Non-pigmented ciliary epithelial cell (primary cell): ENCODE measurements around the gene CMAS.
"Not testable (repeated sequence)": the region's sequence is repeated elsewhere in the genome, so short reads cannot be mapped to it uniquely, and the experiment has no call there.

Experiments
- DNase-seq: peaks from one replicate; pipeline ENCODE4 v3.0.0-alpha.2; 2010; ENCODE audit warnings: low read depth

Gene CMAS

DNA sequence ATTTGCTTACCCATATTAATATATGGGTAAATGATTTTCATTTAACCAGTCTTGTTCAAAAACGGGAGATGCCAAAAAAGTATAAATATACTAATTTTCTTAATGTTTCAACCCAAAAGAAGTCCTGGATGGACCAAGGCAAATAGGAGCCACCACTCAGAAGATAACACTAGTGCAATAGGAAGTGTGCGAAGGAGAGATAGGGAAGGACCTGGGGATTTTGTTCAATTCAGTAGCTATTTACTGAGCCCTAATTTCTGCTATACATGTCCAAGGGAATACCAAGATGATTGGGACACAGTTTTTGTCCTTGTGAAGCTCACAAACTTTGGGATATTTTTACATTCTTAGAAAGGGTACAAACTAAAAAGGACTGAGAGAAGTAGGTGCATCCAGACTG is 1.5 kb downstream of the CMAS start:
- DNase-seq: no peak

- DNase-seq: no peak
Measured at GRCh38 chr12:22048351-22049041, 2.5 kb downstream of the CMAS start.

GRCh38 chr12:22050078-22050477 is 4.1 kb downstream of the CMAS start:
- no peak for DNase-seq

GRCh38 chr12:22051114-22051698 is 5.2 kb downstream of the CMAS start:
- DNase-seq: no peak

- DNase-seq: not testable (repeated sequence)
Measured at GRCh38 chr12:22052994-22053393, 7.0 kb downstream of the CMAS start.

DNA sequence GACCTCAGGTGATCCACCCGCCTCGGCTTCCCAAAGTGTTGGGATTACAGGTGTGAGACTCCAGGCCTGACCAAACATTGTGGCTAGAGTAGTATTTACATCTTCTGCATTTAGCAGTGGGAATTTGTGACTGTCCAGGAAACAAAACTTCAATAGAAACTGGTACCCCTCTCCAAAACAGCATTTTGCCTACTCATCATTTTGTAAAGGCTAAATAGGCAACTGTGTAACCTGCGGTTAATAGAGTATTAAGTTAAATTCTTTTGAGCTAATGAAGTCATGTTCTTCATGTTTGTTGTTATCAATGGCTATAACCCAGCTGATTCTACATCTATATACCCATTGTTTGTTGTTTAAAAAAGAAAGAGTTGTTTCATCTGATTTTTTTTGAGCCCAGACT is 8.1 kb downstream of the CMAS start:
- DNase-seq: no peak

DNA sequence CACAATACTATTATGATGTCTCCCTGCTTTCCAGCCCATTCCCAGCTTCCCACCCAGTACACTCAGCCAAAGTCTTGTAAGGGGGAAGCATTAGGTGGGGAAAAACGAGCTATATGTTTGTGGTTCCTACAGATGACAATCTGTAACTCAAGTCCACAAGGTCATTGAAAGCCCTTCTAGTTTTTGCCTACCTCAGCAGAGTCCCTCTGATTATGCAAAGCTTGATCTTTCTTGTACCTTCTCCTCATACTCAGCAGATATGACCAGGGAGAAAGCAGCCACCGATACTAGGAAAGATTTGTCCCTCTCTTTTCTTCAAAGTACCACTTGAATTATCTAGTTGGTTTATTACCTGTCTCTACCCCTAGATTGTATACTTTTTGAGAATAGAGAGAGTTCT is 10.6 kb downstream of the CMAS start:
- no peak for DNase-seq

DNA sequence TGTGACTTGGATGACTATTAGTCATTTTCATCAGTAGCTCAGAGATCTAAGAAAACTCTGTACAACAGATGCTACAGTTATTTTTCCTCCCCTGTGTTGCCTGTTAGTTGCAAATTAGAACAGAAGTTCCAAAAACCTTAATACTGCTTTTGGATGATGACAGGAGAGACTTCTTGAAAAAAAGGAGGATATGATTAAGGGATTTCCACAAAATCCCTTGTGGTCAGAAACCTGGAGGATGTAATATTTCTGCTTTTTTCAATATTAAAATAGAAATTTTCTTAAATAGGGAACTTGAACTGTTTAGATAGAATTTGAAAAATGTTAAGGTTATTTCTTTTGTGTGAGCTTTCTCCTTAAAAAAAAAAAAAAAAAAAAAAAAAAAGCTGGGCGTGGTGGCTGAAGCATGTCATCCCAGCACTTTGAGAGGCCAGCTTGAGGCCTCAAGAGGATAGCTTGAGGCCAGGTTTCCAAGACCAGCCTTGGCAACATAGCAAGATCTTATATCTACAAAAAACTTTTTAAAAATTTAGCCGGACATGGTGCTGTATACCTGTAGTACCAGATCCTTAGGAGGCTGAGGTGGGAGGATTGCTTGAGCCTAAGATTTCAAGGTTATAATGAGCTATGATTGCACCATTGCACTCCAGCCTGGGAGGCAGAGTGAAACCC is 14.1 kb downstream of the CMAS start:
- no peak for DNase-seq

GRCh38 chr12:22064968-22065367 is 18.9 kb downstream of the CMAS start:
- no peak for DNase-seq

- DNase-seq: no peak
Measured at GRCh38 chr12:22066310-22066709, 20.3 kb downstream of the CMAS start.

DNA sequence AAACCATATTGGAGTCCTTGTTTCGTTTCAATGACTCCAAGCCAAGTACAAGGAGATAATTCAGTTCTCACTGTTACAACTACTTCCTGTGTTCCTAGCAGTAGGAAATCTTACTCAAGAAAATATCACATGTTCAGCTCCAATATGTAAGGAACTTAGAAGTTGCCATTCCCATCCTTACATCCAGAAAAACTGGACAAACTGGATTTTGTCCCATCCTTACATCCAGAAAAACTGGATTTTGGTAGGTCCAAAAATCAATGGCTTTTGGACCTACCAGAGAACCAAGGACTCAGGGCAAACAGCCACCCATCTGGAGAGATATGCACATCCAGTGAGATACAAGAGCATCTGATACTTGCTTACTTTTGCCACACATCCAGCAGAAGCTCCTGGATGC is 23.8 kb downstream of the CMAS start:
- DNase-seq: no peak

- no peak for DNase-seq
Measured at GRCh38 chr12:22082190-22082701, 36.2 kb downstream of the CMAS start.

DNA sequence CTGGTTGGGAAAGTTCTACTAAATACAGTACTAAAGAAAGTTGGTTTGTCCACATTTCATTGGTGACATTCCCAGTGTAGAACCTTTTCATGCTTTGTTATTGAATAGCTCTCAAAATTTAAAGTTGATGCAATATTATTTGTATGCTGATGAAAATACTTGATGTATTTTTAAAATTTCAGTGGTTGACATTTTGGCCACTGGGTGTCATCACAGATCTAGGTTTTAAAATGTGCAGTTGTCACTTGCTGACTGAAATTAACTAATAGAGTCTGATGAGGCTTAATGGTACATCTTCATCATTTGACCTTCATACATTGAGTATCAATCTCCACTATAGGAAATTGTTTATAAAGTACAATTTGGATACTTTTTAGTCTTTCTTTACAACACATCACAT is 37.1 kb downstream of the CMAS start:
- peak; percentile 9 for DNase-seq

DNA sequence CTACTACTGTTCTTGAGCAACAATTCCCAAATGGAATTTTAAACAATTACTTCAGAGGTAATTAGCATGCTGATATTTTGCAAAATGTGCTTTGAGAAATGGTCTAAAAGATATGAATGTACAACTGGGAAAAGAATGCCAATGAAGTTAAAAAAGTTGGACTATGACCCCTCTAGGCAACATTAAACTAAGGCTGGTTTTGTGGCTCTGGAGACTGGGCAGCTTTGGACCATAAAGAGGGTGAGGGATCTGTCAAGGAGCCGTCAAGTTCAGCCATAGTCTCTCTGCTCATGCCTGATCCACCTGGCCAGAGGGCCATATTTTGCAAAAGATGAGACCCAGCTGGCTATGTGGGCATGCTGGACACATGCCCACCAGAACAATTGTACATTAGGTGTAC is 38.8 kb downstream of the CMAS start:
- no peak for DNase-seq

DNA sequence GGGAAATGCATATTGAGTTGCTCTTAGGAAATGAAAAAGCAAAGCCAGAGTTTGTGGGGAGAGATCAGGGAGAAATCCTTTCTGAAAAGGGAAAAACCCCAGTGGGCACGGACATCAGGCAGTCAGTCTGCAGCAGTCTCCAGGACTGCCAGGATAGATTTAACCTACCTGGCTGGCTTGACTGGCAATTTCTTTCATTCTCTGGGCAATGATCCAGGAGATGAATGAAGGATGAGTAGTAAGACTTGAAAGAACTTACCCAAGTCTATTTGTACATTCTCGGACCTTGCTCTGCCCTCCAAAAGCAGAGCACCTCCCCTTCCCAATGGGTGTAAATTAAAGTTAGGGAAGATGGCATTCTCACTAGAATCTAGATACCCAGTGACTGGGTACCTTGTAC is 42.9 kb downstream of the CMAS start:
- no peak for DNase-seq

DNA sequence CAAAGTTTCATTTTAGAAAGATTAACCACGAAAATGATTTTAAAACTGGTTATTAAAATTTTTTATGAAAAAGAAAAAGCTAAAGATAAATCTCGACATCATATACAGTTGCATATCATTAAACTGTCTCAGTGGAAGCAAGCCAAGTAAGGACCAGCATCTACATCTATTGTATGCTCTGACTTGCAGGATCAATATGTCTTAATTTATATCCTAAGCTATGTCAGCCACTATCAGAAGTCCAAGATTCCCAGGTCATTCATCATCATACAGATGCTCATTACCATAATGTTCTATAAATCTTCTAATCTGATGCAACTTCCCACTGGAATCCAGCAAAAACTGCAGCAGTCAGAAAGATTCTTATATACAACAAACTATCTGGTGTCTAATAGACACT is 43.5 kb downstream of the CMAS start:
- no peak for DNase-seq

DNA sequence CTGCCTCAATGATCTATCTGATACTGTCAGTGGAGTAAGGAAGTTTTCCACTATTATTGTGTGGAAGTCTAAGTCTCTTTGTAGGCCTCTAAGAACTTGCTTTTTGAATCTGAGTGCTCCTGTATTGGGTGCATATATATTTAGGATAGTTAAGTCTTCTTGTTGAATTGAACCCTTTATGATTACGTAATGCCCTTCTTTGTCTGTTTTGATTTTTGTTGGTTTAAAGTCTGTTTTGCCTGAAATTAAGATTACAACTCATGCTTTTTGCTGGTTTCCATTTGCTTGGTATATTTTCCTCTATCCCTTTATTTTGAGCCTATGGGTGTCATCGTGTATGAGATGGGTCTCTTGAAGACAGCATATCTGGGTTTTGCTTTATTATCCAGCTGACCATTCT is 53.0 kb downstream of the CMAS start:
- not testable (repeated sequence) for DNase-seq

GRCh38 chr12:22100958-22101748 is 55.1 kb downstream of the CMAS start:
- peak; percentile 50 for DNase-seq

DNA sequence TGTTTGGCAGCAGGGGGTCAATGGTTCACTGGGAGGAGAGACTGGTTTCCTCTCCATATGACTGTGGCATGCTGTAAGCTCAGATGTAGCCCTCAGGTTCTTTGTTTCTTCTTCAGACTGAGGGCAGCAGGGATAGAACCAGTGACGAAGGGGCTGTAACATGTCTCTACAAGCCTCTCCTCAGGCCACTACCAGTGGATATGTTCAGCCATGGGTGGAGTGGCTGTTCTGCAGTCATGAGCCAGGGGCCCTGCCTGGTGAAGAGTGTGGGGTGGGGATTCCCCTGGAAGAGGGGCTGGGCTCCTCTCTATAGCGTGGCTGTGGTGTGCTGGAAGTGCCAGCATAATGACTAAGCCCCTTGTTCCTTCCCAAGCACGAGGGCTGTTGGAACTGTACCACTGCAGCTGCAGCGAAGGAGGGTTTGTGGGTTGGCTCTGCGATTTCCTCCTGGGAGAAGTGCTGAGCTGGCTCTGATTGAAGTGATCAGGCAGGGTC is 55.8 kb downstream of the CMAS start:
- peak; percentile 51 for DNase-seq

DNA sequence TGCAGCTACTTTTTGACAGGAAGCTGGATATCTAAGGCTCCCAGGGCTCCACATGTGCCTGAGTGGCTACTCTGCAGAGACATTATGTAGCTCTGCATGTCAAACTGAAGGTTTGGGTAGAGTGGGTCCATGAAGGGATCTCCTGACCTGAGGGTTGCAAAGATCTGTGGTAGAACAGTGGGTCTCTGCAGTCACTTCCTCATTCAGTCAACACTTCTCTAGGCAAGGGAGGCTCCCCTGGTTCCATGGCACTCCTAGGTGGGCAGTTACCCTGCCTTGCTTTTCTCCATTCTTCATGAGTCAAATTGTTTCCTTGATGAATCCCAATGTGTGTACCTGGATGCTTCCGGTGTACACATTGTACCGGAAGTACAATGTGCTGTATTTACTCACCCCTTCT is 57.4 kb downstream of the CMAS start:
- no peak for DNase-seq

- no peak for DNase-seq
Measured at GRCh38 chr12:22105542-22105941, 59.5 kb downstream of the CMAS start.

GRCh38 chr12:22110176-22110575 is 64.2 kb downstream of the CMAS start:
- DNase-seq: no peak
